DOHH2 (cell line): ENCODE data around the gene PTPN14.

Source experiments
- H3F3A ChIP-seq: fragments of 200-600 bp; sonication (generic), shearing (Covaris generic); 2 replicates; pipeline ENCODE4 v1.6.0; 2016; ENCODE audit warnings: antibody characterized with exemption, mild to moderate bottlenecking; ENCODE audit not compliant: control insufficient read depth, insufficient read depth
- H3K27ac ChIP-seq: fragments of 200-600 bp; sonication (generic); 2 replicates; pipeline ENCODE4 v1.5.1; 2014; ENCODE audit warnings: low read depth, mild to moderate bottlenecking, low read length, moderate library complexity
- H3K27me3 ChIP-seq: fragments of 200-600 bp; sonication (generic); 2 replicates; pipeline ENCODE4 v1.6.1; 2014; ENCODE audit warnings: mild to moderate bottlenecking, low read length, mixed read lengths; ENCODE audit not compliant: control insufficient read depth
- H3K36me3 ChIP-seq: fragments of 200-600 bp; sonication (generic); 2 replicates; pipeline ENCODE4 v1.6.1; 2014; ENCODE audit warnings: mild to moderate bottlenecking, low read length, moderate library complexity, mixed read lengths; ENCODE audit not compliant: control insufficient read depth
- H3K4me1 ChIP-seq: fragments of 200-600 bp; sonication (generic); 2 replicates; pipeline ENCODE4 v1.6.1; 2014; ENCODE audit warnings: mild to moderate bottlenecking, low read length, mixed read lengths; ENCODE audit not compliant: control insufficient read depth
- H3K4me2 ChIP-seq: fragments of 200-600 bp; sonication (generic); 2 replicates; pipeline ENCODE4 v1.6.0; 2014; ENCODE audit warnings: mild to moderate bottlenecking, low read length, moderate library complexity
- H3K4me3 ChIP-seq: fragments of 200-600 bp; sonication (generic); 2 replicates; pipeline ENCODE4 v1.5.1; 2014; ENCODE audit warnings: mild to moderate bottlenecking, low read length, mixed read lengths
- H3K79me2 ChIP-seq: fragments of 200-600 bp; sonication (generic); 2 replicates; pipeline ENCODE4 v1.6.1; 2014; ENCODE audit warnings: mild to moderate bottlenecking, low read length, mixed read lengths; ENCODE audit not compliant: control insufficient read depth
- H3K9me2 ChIP-seq: fragments of 200-600 bp; sonication (generic); replicated peaks from 2 replicates; pipeline ENCODE4 v1.6.1; 2014; ENCODE audit warnings: mild to moderate bottlenecking, low read length, mixed read lengths; ENCODE audit not compliant: control insufficient read depth
- H3K9me3 ChIP-seq: fragments of 200-600 bp; sonication (generic); 2 replicates; pipeline ENCODE4 v1.6.1; 2014; ENCODE audit warnings: antibody characterized with exemption, low read length, mixed read lengths; ENCODE audit not compliant: control insufficient read depth, insufficient read depth
- H4K20me1 ChIP-seq: fragments of 200-600 bp; sonication (generic); 2 replicates; pipeline ENCODE4 v1.6.0; 2014; ENCODE audit warnings: low read depth, mild to moderate bottlenecking, antibody characterized with exemption, low read length, moderate library complexity; ENCODE audit not compliant: control insufficient read depth, insufficient read depth
- EZH2phosphoT487 ChIP-seq: fragments of 200-600 bp; sonication (generic); IDR thresholded peaks from 2 replicates; pipeline ENCODE4 v1.6.1; 2017; ENCODE audit warnings: borderline replicate concordance, mild to moderate bottlenecking, antibody characterized with exemption, low read length, moderate library complexity, mixed read lengths
- TF ChIP-seq, protein P1 (sequence below): fragments of 200-600 bp; sonication (generic); IDR thresholded peaks from one replicate; pipeline ENCODE4 v1.5.1; 2014; ENCODE audit warnings: antibody characterized with exemption, mild to moderate bottlenecking, low read depth, low read length; ENCODE audit not compliant: poor library complexity, severe bottlenecking

Gene PTPN14

DNA sequence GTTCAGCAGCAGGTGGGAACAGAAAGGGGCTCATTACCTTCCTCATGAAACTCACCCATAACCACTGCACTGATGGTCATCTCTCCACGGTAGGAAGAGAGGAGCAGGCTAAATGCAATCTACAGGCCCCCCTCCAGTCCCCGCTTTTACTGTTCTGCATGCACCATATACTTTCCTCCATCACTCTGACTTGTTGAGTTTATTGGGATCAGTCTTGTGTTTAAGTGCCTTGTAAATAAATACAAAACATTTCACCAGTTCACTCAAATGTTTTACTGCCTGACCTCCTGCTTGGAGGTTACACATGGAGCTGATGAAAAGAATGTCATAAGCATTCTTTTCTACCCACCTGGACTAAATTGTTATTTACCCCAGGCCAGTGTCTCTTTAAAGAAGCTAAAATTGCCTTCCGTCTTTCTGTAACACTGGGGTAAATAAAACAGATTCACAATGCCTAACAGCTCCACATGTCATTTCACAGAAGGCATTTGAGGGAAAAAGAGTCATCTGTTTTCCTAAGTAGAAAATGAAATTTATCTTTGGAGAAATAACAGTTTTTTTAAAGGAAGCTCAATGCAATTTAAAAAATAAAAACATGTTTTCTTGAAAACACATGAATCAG, 30.7 kb downstream of the PTPN14 start:
- no peaks in the 10 kb centered on the region for H3K79me2 ChIP-seq
- no peaks in the 10 kb centered on the region for H3K4me1 ChIP-seq
- H3K27ac ChIP-seq: no peak overlapping the region
- H3K4me3 ChIP-seq: no peak overlapping the region
- no peaks in the 10 kb centered on the region for H3F3A ChIP-seq
- no peaks in the 10 kb centered on the region for H3K9me3 ChIP-seq
- H4K20me1 ChIP-seq: no peaks in the 10 kb centered on the region
- no peaks in the 10 kb centered on the region for H3K9me2 ChIP-seq
- H3K4me2 ChIP-seq: no peak overlapping the region
- no peaks in the 10 kb centered on the region for H3K27me3 ChIP-seq
- TF ChIP-seq, protein P1, sequence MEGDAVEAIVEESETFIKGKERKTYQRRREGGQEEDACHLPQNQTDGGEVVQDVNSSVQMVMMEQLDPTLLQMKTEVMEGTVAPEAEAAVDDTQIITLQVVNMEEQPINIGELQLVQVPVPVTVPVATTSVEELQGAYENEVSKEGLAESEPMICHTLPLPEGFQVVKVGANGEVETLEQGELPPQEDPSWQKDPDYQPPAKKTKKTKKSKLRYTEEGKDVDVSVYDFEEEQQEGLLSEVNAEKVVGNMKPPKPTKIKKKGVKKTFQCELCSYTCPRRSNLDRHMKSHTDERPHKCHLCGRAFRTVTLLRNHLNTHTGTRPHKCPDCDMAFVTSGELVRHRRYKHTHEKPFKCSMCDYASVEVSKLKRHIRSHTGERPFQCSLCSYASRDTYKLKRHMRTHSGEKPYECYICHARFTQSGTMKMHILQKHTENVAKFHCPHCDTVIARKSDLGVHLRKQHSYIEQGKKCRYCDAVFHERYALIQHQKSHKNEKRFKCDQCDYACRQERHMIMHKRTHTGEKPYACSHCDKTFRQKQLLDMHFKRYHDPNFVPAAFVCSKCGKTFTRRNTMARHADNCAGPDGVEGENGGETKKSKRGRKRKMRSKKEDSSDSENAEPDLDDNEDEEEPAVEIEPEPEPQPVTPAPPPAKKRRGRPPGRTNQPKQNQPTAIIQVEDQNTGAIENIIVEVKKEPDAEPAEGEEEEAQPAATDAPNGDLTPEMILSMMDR: no peak
- TF ChIP-seq EZH2phosphoT487: no peak
- no peaks in the 10 kb centered on the region for H3K36me3 ChIP-seq

GRCh38 chr1:214518361-214518760, 33.0 kb downstream of the PTPN14 start:
- Histone ChIP-seq H3K9me3 (no peaks in the 10 kb centered on the region), H4K20me1 (no peaks in the 10 kb centered on the region), H3K27me3 (no peaks in the 10 kb centered on the region), H3K36me3 (no peaks in the 10 kb centered on the region), H3K4me1 (no peaks in the 10 kb centered on the region), H3K27ac (no peak overlapping the region), H3K4me2 (no peak overlapping the region), H3K9me2 (no peaks in the 10 kb centered on the region), H3K79me2 (no peaks in the 10 kb centered on the region), H3F3A (no peaks in the 10 kb centered on the region), H3K4me3 (no peak overlapping the region)
- no peak for TF ChIP-seq EZH2phosphoT487
- TF ChIP-seq, protein P1: no peak

- H3K4me2 ChIP-seq: no peak overlapping the region
- no peaks in the 10 kb centered on the region for H3K79me2 ChIP-seq
- TF ChIP-seq, protein P1: no peak
- TF ChIP-seq EZH2phosphoT487: no peak
- no peak overlapping the region for H3K27ac ChIP-seq
- H3K9me3 ChIP-seq: no peaks in the 10 kb centered on the region
- no peaks in the 10 kb centered on the region for H3K27me3 ChIP-seq
- no peaks in the 10 kb centered on the region for H3K36me3 ChIP-seq
- H3K4me3 ChIP-seq: no peak overlapping the region
- no peaks in the 10 kb centered on the region for H3F3A ChIP-seq
- no peaks in the 10 kb centered on the region for H3K4me1 ChIP-seq
- H3K9me2 ChIP-seq: no peaks in the 10 kb centered on the region
- no peaks in the 10 kb centered on the region for H4K20me1 ChIP-seq
Observed at GRCh38 chr1:214516434-214517326, 34.7 kb downstream of the PTPN14 start.
